Measurements from ENCODE around the gene RGS8. TPM values are rescaled to one million over a fixed set of nuclear protein-coding genes. Genes with fewer than 3 reads are reported as not detected.

The RGS8 gene
- total and polyA plus RNA-seq, 2 experiments from 2014 or later, result not detected

- Histone ChIP-seq H3K36me3 (ENCODE audit: low read depth) (no peaks in the 10 kb centered on the region), H2AFZ (no peak overlapping the region), H3K9me2 (ENCODE audit: insufficient read depth) (no peaks in the 10 kb centered on the region), H3K4me2 (ENCODE audit: unreplicated experiment) (no peak overlapping the region), H3F3A (ENCODE audit: insufficient read depth) (no peaks in the 10 kb centered on the region), H4K20me1 (ENCODE audit: insufficient read depth) (no peaks in the 10 kb centered on the region), H3K27me3 (replicated peaks; ENCODE audit: insufficient read depth) (no peaks in the 10 kb centered on the region; the same call in 1 of the 2 replicates), H3K27ac (no peak overlapping the region), H3K79me2 (ENCODE audit: insufficient read depth) (no peaks in the 10 kb centered on the region), H3K4me1 (ENCODE audit: insufficient read depth) (no peaks in the 10 kb centered on the region), H3K9ac (no peak overlapping the region), H3K4me3 (no peak overlapping the region), H3K9me3 (ENCODE audit: low read depth) (no peaks in the 10 kb centered on the region)
- no peak for DNase-seq
- TF ChIP-seq EZH2phosphoT487 (IDR thresholded peaks at IDR 0.05; ENCODE audit: insufficient read depth, low read depth) (no peak), EZH2 (IDR thresholded peaks at IDR 0.05; ENCODE audit: insufficient read depth, poor library complexity, severe bottlenecking) (no peak)
- in situ Hi-C loops (cut with MboI), result no loop called here
- WGBS, 2 experiments (ENCODE audit: low coverage in 1 of 2, low lambda C conversion rate in 2 of 2, missing lambda C conversion rate in 2 of 2), result 78 to 92% methylated on average over 2 of the region's 2 CpGs
These were observed 48.5 kb downstream of the RGS8 start for GRCh38 chr1:182635871-182636270.

Other genes with a start within 250 kb of the RGS8 start
- not detected in 2 replicates for gene RGSL1, start 234.4 kb downstream of the RGS8 start, total RNA-seq (2014; rRNA removed; shearing (Covaris generic))
- gene RGSL1, start 234.4 kb downstream of the RGS8 start, polyA plus RNA-seq (2016; fragmentation: Nextera tagmentation; extraction: Ambion mirVana), result not detected in 2 replicates
- 7.1 and 10.1 TPM in 2 replicates for gene RNASEL, start 95.3 kb downstream of the RGS8 start, total RNA-seq (2014; rRNA removed; shearing (Covaris generic))
- gene RNASEL, start 95.3 kb downstream of the RGS8 start, polyA plus RNA-seq (2016; fragmentation: Nextera tagmentation; extraction: Ambion mirVana), result 7.9 and 9.7 TPM in 2 replicates
- gene RGS16, start 80.2 kb downstream of the RGS8 start, total RNA-seq (2014; rRNA removed; shearing (Covaris generic)), result 0.11 and 0.89 TPM in 2 replicates
- gene RGS16, start 80.2 kb downstream of the RGS8 start, polyA plus RNA-seq (2016; fragmentation: Nextera tagmentation; extraction: Ambion mirVana), result 0.33 and 0.41 TPM in 2 replicates
- 1.0 and 5.0 TPM in 2 replicates for gene NPL, start 105.2 kb upstream of the RGS8 start, total RNA-seq (2014; rRNA removed; shearing (Covaris generic))
- 3.0 TPM in 2 replicates for gene NPL, start 105.2 kb upstream of the RGS8 start, polyA plus RNA-seq (2016; fragmentation: Nextera tagmentation; extraction: Ambion mirVana)
- gene DHX9, start 154.8 kb upstream of the RGS8 start, total RNA-seq (2014; rRNA removed; shearing (Covaris generic)), result 97.9 and 98.0 TPM in 2 replicates
- 67.6 and 70.9 TPM in 2 replicates for gene DHX9, start 154.8 kb upstream of the RGS8 start, polyA plus RNA-seq (2016; fragmentation: Nextera tagmentation; extraction: Ambion mirVana)